ENCODE measurements around the gene RTN4RL1. TPM values are rescaled to one million over a fixed set of nuclear protein-coding genes. Genes with fewer than 3 reads are reported as not detected.

The RTN4RL1 gene
- total and polyA plus RNA-seq, 2 of the 13 experiments (the other 11 are each of a cell fraction or from before 2014, with no cell fraction given): 0.01 TPM; not detected in 1

GRCh38 chr17:1986783-1987451, 38.2 kb downstream of the RTN4RL1 start (continued):
- no peak for TF ChIP-seq ZNF318 (CRISPR knock-in tag; IDR thresholded peaks at IDR 0.05)
- no peak for TF ChIP-seq ZNF788 (CRISPR knock-in tag; IDR thresholded peaks at IDR 0.05; ENCODE audit: borderline replicate concordance)
- TF ChIP-seq RFX5 (IDR thresholded peaks at IDR 0.05; ENCODE audit: low read depth, low read length): no peak
- no peak for TF ChIP-seq RORA (CRISPR knock-in tag; IDR thresholded peaks at IDR 0.05)
- TF ChIP-seq THAP8 (CRISPR knock-in tag; IDR thresholded peaks at IDR 0.05; ENCODE audit: borderline replicate concordance): no peak
- TF ChIP-seq ZNF777 (CRISPR knock-in tag; IDR thresholded peaks at IDR 0.05): no peak

All from HepG2 (cell line).